Measurements from ENCODE around the gene MRGPRX3. TPM values are rescaled to one million over a fixed set of nuclear protein-coding genes. Genes with fewer than 3 reads are reported as not detected.

MRGPRX3 gene
- total RNA-seq, 1 experiment from 2014 or later = not detected

GRCh38 chr11:18105086-18105801 lies 27.1 kb upstream of the MRGPRX3 start:
- H3K4me1 ChIP-seq = peaks cover 4% of the 10 kb centered on the region; the same call in 1 of the 2 replicates
- TSS peak; percentile 45 for BruUV-seq (replicated peaks)
- no peak for DNase-seq
- no peak for TF ChIP-seq CTCF (IDR thresholded peaks at IDR 0.05; ENCODE audit: insufficient read depth in 1 of 2, low read depth in 1 of 2, low read length in 1 of 2, severe bottlenecking in 1 of 2, unreplicated experiment in 1 of 2)
- H3K36me3 ChIP-seq (ENCODE audit: control insufficient read depth, insufficient read depth, low read length) = no peaks in the 10 kb centered on the region
- peak overlapping the region; percentile 61 for H3K4me3 ChIP-seq (ENCODE audit: low read depth, low read length)
- ChIA-PET POLR2A (interaction anchor here (1.0 kb wide), 1 partner anchor 12 kb away, joined by 3 read pairs; no protein-coding TSS in a partner anchor), CTCF (interaction anchor here (1.2 to 1.8 kb wide), 5 partner anchors 10 to 119 kb away, joined by 3 to 13 read pairs (median 4); no protein-coding TSS in a partner anchor)
- Mint-ChIP-seq H3K27ac (ENCODE audit: unreplicated experiment) (peak overlapping the region; percentile 90), H3K36me3 (ENCODE audit: insufficient read depth, unreplicated experiment) (peaks cover 25% of the 10 kb centered on the region), H3K27me3 (ENCODE audit: insufficient read depth, unreplicated experiment) (no peaks in the 10 kb centered on the region), H3K4me1 (ENCODE audit: low read depth, unreplicated experiment) (peaks cover 6% of the 10 kb centered on the region), H3K4me3 (ENCODE audit: unreplicated experiment) (peak overlapping the region; percentile 91), H3K9me3 (ENCODE audit: unreplicated experiment) (no peaks in the 10 kb centered on the region)
- no peaks in the 10 kb centered on the region for H3K27me3 ChIP-seq (replicated peaks; ENCODE audit: control insufficient read depth, insufficient read depth, low read length)
- no peaks in the 10 kb centered on the region for H3K9me3 ChIP-seq
- intact Hi-C loops (cut with micrococcal nuclease; ENCODE audit: unreplicated experiment) = no loop called here

- TF ChIP-seq CTCF (IDR thresholded peaks at IDR 0.05; ENCODE audit: insufficient read depth in 1 of 2, low read depth in 1 of 2, low read length in 1 of 2, severe bottlenecking in 1 of 2, unreplicated experiment in 1 of 2) = peak; percentile 93 to 97
- Mint-ChIP-seq H3K9me3 (ENCODE audit: unreplicated experiment) (no peaks in the 10 kb centered on the region), H3K36me3 (ENCODE audit: insufficient read depth, unreplicated experiment) (peaks cover 24% of the 10 kb centered on the region), H3K27ac (ENCODE audit: unreplicated experiment) (peak within 1 kb of the TSS; percentile 90), H3K4me1 (ENCODE audit: low read depth, unreplicated experiment) (peaks cover 6% of the 10 kb centered on the region), H3K27me3 (ENCODE audit: insufficient read depth, unreplicated experiment) (peaks cover under 1% of the 10 kb centered on the region), H3K4me3 (ENCODE audit: unreplicated experiment) (peak within 1 kb of the TSS; percentile 91)
- intact Hi-C loops (cut with micrococcal nuclease; ENCODE audit: unreplicated experiment) = loop anchor here (1.0 kb wide), 2 partner anchors 93 to 114 kb away; partner anchors contain the start of gene SERGEF
- Histone ChIP-seq H3K4me1 (peaks cover 4% of the 10 kb centered on the region; the same call in 1 of the 2 replicates), H3K9me3 (no peaks in the 10 kb centered on the region), H3K27me3 (replicated peaks; ENCODE audit: control insufficient read depth, insufficient read depth, low read length) (no peaks in the 10 kb centered on the region), H3K36me3 (ENCODE audit: control insufficient read depth, insufficient read depth, low read length) (no peaks in the 10 kb centered on the region), H3K4me3 (ENCODE audit: low read depth, low read length) (peak within 1 kb of the TSS; percentile 61)
- peak; percentile 89 to 94 for DNase-seq
- ChIA-PET POLR2A (interaction anchor here (0.5 to 1.0 kb wide), 3 partner anchors 12 to 74 kb away, joined by 3 read pairs; no protein-coding TSS in a partner anchor), CTCF (interaction anchor here (0.8 to 1.8 kb wide), 6 partner anchors 9 to 290 kb away, joined by 3 to 13 read pairs (median 4); no protein-coding TSS in a partner anchor)
- no TSS peak for BruUV-seq (replicated peaks)
Measured at GRCh38 chr11:18105802-18106574, 26.4 kb upstream of the MRGPRX3 start, which contains the start of gene SAAL1. Gene SAAL1 (minus strand): TSS chr11:18106082. CDS start chr11:18106041, 41 bp downstream.

GRCh38 chr11:18106688-18107087 lies 25.7 kb upstream of the MRGPRX3 start:
- no TSS peak for BruUV-seq (replicated peaks)
- H3K36me3 ChIP-seq (ENCODE audit: control insufficient read depth, insufficient read depth, low read length) = no peaks in the 10 kb centered on the region
- no peak overlapping the region for H3K4me3 Mint-ChIP-seq (ENCODE audit: unreplicated experiment)
- H3K27me3 ChIP-seq (replicated peaks; ENCODE audit: control insufficient read depth, insufficient read depth, low read length) = no peaks in the 10 kb centered on the region
- ChIA-PET POLR2A (no interaction called here), CTCF (interaction anchor here (0.8 to 1.8 kb wide), 6 partner anchors 8 to 289 kb away, joined by 3 to 13 read pairs (median 4); no protein-coding TSS in a partner anchor)
- H3K27ac Mint-ChIP-seq (ENCODE audit: unreplicated experiment) = no peak overlapping the region
- DNase-seq = no peak
- no peaks in the 10 kb centered on the region for H3K9me3 ChIP-seq
- H3K27me3 Mint-ChIP-seq (ENCODE audit: insufficient read depth, unreplicated experiment) = peaks cover 6% of the 10 kb centered on the region
- H3K4me3 ChIP-seq (ENCODE audit: low read depth, low read length) = no peak overlapping the region
- intact Hi-C loops (cut with micrococcal nuclease; ENCODE audit: unreplicated experiment) = loop anchor here (1.0 kb wide), 2 partner anchors 93 to 114 kb away; partner anchors contain the start of gene SERGEF
- peaks cover 6% of the 10 kb centered on the region for H3K4me1 Mint-ChIP-seq (ENCODE audit: low read depth, unreplicated experiment)
- TF ChIP-seq CTCF (IDR thresholded peaks at IDR 0.05; ENCODE audit: insufficient read depth in 1 of 2, low read depth in 1 of 2, low read length in 1 of 2, severe bottlenecking in 1 of 2, unreplicated experiment in 1 of 2) = no peak
- no peaks in the 10 kb centered on the region for H3K9me3 Mint-ChIP-seq (ENCODE audit: unreplicated experiment)
- H3K36me3 Mint-ChIP-seq (ENCODE audit: insufficient read depth, unreplicated experiment) = peaks cover 17% of the 10 kb centered on the region
- H3K4me1 ChIP-seq = peaks cover 4% of the 10 kb centered on the region; the same call in 1 of the 2 replicates
